PFSK-1 (cell line): ENCODE results near the gene AMPD3.

Experiments used
- POLR2AphosphoS5 ChIP-seq: IDR thresholded peaks from 2 replicates; pipeline ENCODE4 v1.6.1; 2012; ENCODE audit warnings: low read depth, mild to moderate bottlenecking, control low read depth, low read length, moderate library complexity
- TAF1 ChIP-seq: IDR thresholded peaks from 2 replicates; pipeline ENCODE4 v1.6.1; 2012; ENCODE audit warnings: low read length, control low read depth, borderline replicate concordance; ENCODE audit not compliant: insufficient read depth
- TF ChIP-seq, protein P1 (sequence below), 2 experiments: IDR thresholded peaks; 2 replicates each; pipeline versions ENCODE4 v1.6.1 to v1.8.0; 2011 to 2012; ENCODE audit warnings: low read depth in 2 of 2, low read length in 2 of 2, control low read depth in 1 of 2, inconsistent platforms in 1 of 2, mild to moderate bottlenecking in 1 of 2, moderate library complexity in 1 of 2; ENCODE audit not compliant: insufficient read depth in 1 of 2

DNA sequence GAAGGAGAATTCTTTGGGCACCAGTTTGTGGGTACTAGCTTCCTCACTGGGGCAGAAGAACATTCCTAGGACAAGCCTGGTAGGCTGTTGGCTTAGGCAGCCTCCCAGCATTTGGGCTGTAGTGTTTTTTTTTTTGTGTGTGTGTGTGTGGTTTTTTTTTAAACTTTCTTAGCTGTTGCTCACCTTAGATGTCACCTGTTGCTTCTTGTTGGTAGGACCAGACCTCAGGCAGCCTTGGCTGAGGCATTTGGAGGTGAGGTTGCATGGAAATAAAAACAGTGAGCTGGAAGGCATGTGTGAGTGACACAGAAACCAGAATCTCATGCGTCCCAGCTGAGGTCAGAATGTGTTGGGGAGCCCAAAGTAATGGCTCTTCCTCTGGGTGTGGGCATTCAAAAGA lies 21.3 kb downstream of the AMPD3 start:
- no peak for TF ChIP-seq POLR2AphosphoS5
- TF ChIP-seq, protein P1, sequence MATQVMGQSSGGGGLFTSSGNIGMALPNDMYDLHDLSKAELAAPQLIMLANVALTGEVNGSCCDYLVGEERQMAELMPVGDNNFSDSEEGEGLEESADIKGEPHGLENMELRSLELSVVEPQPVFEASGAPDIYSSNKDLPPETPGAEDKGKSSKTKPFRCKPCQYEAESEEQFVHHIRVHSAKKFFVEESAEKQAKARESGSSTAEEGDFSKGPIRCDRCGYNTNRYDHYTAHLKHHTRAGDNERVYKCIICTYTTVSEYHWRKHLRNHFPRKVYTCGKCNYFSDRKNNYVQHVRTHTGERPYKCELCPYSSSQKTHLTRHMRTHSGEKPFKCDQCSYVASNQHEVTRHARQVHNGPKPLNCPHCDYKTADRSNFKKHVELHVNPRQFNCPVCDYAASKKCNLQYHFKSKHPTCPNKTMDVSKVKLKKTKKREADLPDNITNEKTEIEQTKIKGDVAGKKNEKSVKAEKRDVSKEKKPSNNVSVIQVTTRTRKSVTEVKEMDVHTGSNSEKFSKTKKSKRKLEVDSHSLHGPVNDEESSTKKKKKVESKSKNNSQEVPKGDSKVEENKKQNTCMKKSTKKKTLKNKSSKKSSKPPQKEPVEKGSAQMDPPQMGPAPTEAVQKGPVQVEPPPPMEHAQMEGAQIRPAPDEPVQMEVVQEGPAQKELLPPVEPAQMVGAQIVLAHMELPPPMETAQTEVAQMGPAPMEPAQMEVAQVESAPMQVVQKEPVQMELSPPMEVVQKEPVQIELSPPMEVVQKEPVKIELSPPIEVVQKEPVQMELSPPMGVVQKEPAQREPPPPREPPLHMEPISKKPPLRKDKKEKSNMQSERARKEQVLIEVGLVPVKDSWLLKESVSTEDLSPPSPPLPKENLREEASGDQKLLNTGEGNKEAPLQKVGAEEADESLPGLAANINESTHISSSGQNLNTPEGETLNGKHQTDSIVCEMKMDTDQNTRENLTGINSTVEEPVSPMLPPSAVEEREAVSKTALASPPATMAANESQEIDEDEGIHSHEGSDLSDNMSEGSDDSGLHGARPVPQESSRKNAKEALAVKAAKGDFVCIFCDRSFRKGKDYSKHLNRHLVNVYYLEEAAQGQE (IDR thresholded peaks at IDR 0.05; ENCODE audit: insufficient read depth in 1 of 2, low read depth in 2 of 2, low read length in 2 of 2) = no peak
- no peak for TF ChIP-seq TAF1
